Lower leg skin (tissue), 4 donors: ENCODE data around the gene MATN4. TPM values are rescaled to one million over a fixed set of nuclear protein-coding genes. Genes with fewer than 3 reads are reported as not detected.

Experiments
- DNase-seq, 2 donors: peaks; one replicate each; pipeline ENCODE4 v3.0.0-alpha.2; 2019; ENCODE audit warnings: low spot score in 2 of 2
- H3K4me3 ChIP-seq: fragments of 200-600 bp; sonication (generic); 2 replicates; pipeline ENCODE4 v1.5.1; 2017; ENCODE audit warnings: mild to moderate bottlenecking, low read depth; ENCODE audit not compliant: poor library complexity, severe bottlenecking
- POLR2A ChIP-seq, 2 donors: fragments of 450-650 bp; IDR thresholded peaks; one replicate each; pipeline ENCODE4 v1.6.1; 2016 to 2017; ENCODE audit warnings: antibody characterized with exemption in 2 of 2, mild to moderate bottlenecking in 1 of 2, moderate library complexity in 1 of 2
- WGBS, 2 donors: methylation state at CpG; one replicate each; pipeline ENCODE4 v1.1.5; 2018; 5-methylcytosine and 5-hydroxymethylcytosine counted together
- intact Hi-C: fragments of 100-400 bp; cut with DNase I; formaldehyde crosslinking; loops from one replicate; pipeline ENCODE4 v1.15.0; 2023; ENCODE audit warnings: low total_unique reads
- total RNA-seq, 4 donors: library from RNA; depleted of rRNA; stranded (reverse); fragments of >200 nt; gene quantifications; one replicate each; pipeline ENCODE4 v1.1.0, GENCODE V29; 2016
- TF ChIP-seq, protein P1 (sequence below), 3 donors: fragments of 450-650 bp; IDR thresholded peaks; one replicate each; pipeline ENCODE4 v1.5.1; 2016; ENCODE audit warnings: antibody characterized with exemption in 3 of 3, mild to moderate bottlenecking in 3 of 3, moderate library complexity in 2 of 3

The MATN4 gene
- total RNA-seq, 4 donors from 2014 or later, result 0.61 to 4.5 (median 1.8) TPM

DNA sequence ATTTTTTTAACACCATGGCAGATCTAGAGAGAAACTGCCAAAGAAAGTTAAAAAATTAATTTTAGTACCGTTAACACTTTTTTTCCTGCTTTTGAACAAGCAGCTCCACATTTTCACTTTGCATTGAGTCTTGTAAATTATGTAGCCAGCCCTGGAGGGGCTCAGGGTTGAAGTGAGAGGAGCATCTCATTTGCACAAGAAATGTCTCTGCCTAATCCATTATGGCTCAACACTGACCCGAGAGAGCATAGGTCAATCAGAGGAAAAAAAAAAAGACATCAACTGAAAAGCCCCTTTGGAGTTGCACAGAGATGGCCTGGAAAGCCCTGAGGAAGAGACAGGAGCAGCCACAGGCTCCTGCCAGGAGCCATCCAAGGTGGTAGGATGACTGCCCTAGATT is 49.4 kb downstream of the MATN4 start:
- WGBS, 2 donors, result 48 to 62% methylated on average over 2 of the region's 2 CpGs
- intact Hi-C loops, result no loop called here
- TF ChIP-seq POLR2A (IDR thresholded peaks at IDR 0.05), result no peak
- TF ChIP-seq, protein P1, sequence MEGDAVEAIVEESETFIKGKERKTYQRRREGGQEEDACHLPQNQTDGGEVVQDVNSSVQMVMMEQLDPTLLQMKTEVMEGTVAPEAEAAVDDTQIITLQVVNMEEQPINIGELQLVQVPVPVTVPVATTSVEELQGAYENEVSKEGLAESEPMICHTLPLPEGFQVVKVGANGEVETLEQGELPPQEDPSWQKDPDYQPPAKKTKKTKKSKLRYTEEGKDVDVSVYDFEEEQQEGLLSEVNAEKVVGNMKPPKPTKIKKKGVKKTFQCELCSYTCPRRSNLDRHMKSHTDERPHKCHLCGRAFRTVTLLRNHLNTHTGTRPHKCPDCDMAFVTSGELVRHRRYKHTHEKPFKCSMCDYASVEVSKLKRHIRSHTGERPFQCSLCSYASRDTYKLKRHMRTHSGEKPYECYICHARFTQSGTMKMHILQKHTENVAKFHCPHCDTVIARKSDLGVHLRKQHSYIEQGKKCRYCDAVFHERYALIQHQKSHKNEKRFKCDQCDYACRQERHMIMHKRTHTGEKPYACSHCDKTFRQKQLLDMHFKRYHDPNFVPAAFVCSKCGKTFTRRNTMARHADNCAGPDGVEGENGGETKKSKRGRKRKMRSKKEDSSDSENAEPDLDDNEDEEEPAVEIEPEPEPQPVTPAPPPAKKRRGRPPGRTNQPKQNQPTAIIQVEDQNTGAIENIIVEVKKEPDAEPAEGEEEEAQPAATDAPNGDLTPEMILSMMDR (IDR thresholded peaks at IDR 0.05), result no peak

GRCh38 chr20:45258259-45258658 is 49.8 kb downstream of the MATN4 start:
- intact Hi-C loops, result no loop called here
- H3K4me3 ChIP-seq, result no peak overlapping the region
- no peak for DNase-seq
- 94 to 95% methylated on average over 3 of the region's 3 CpGs for WGBS, 2 donors
- no peak for TF ChIP-seq POLR2A (IDR thresholded peaks at IDR 0.05)
- TF ChIP-seq, protein P1 (IDR thresholded peaks at IDR 0.05), result no peak

More for the DNA sequence above, 49.4 kb downstream of the MATN4 start:
- no peak for DNase-seq
- H3K4me3 ChIP-seq, result no peak overlapping the region

DNA sequence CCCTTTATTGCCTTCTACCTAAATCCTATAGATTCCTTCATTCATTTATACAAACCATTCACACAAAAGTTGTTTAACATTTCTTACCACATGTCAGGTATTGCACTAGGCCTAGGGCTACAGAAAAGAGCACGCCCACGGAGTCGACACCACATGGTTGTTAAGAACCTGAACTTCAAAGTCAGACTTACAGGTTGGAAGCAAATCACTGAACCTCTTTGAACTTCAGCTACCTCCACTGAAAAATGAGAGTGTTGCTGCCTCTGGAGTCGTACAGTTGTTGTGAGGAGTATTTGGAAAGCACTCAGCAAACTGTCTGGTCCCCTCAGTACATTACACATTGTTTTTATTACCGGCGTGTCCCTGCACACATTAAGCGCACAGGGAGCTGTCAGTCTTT is 50.4 kb downstream of the MATN4 start:
- 44 to 56% methylated on average over 7 of the region's 7 CpGs for WGBS, 2 donors

GRCh38 chr20:45257161-45257560 is 50.9 kb downstream of the MATN4 start:
- 78 to 79% methylated on average over 3 of the region's 3 CpGs for WGBS, 2 donors

More for the DNA sequence above, 50.4 kb downstream of the MATN4 start:
- no peak for TF ChIP-seq POLR2A (IDR thresholded peaks at IDR 0.05)
- TF ChIP-seq, protein P1 (IDR thresholded peaks at IDR 0.05), result no peak
- DNase-seq, result no peak
- H3K4me3 ChIP-seq, result no peak overlapping the region
- intact Hi-C loops, result no loop called here

DNA sequence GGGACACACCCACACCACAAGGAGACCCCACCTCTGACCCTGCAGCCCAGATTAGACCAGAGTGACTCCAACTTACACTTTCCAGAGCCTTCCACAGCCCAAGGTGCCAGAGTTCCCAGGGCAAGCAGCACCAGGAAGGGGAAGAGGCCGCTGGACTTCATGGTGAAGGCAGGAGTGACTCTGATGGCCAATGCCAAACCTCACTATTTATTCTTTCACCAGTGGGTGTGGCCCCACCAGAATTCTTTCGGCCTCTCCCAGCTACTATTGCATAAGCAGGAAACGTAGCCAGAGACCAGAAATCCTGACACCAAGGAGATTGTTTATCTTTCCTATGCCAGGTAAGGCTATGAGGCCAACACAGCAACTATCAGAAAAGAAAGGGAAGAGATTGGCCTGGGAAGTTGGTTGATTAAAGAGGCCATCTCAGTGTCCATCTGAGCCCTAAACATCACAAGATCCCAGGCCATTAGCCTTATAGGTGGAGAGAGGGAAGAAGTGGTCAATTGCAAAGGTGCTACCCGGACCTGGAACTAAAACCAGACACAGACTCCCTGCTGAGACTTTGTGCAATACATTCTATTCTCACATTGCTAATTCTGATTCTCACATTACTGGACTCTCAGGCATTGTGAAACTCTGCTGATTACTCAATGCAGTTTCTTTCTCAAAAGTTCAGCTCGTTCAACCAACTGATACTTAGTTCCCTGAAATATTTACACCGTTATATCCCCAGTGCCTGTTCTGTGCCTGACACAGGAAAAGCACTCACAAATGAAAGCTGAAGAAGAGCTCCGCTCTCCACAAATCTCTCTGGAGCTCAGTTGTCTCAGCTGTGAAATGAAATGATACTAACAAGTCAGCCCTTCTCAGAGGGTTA is 53.5 kb downstream of the MATN4 start, which contains the start of gene SLPI:
TSS of gene SLPI (minus strand) at position 182 of the 880 bp plus-strand sequence. CDS start at position 161, 21 bp downstream.
- DNase-seq, result peak in 1 of 2 donors; percentile 60
- intact Hi-C loops, result no loop called here
- WGBS, 2 donors, result 21 to 25% methylated on average over 7 of the region's 7 CpGs
- no peak within 1 kb of the TSS for H3K4me3 ChIP-seq
- TF ChIP-seq, protein P1 (IDR thresholded peaks at IDR 0.05), result no peak
- TF ChIP-seq POLR2A (IDR thresholded peaks at IDR 0.05), result no peak

More at GRCh38 chr20:45257161-45257560, 50.9 kb downstream of the MATN4 start:
- no peak overlapping the region for H3K4me3 ChIP-seq
- no peak for TF ChIP-seq POLR2A (IDR thresholded peaks at IDR 0.05)
- TF ChIP-seq, protein P1 (IDR thresholded peaks at IDR 0.05), result no peak
- intact Hi-C loops, result no loop called here
- no peak for DNase-seq
